Caki2 (cell line): ENCODE results near the gene KIF1B. TPM values are rescaled to one million over a fixed set of nuclear protein-coding genes. Genes with fewer than 3 reads are reported as not detected.
"Not testable (repeated sequence)": the region's sequence is repeated elsewhere in the genome, so short reads cannot be mapped to it uniquely, and the experiment has no call there.

Source experiments
- DNase-seq: peaks from one replicate; pipeline ENCODE4 v3.0.0-alpha.2; 2015; ENCODE audit warnings: low read depth
- in situ Hi-C: cut with HindIII; loops from 2 replicates; pipeline ENCODE4 v1.10.0; 2016; ENCODE audit warnings: low sequenced_read_pairs, low pct_unique_long_range_greater_than_20kb, mixed read lengths
- total RNA-seq: library from RNA; depleted of rRNA; stranded (reverse); fragments of >200 nt; shearing (Covaris generic); gene quantifications from 2 replicates; pipeline ENCODE4 v1.2.3, GENCODE V29; 2014; ENCODE audit warnings: low replicate concordance

KIF1B gene
- total RNA-seq, 1 experiment from 2014 or later = 8.0 TPM

DNA sequence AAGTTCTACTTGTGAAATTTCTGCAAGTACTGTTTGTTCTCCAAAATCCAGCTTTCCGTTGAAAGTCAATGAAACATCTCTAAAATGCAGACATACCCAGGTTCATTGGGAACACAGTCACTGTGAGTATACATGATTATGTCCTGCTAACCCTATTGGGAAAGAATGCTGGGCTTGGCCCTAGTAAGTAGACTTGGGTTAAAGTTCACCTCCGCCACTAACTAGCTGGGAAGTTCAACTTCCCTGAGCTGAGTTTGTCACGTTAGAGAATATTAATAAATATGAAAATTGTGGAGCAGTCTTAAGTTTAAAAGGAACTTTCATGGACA is 178.0 kb downstream of the KIF1B start:
- in situ Hi-C loops = no loop called here
- no peak for DNase-seq

DNA sequence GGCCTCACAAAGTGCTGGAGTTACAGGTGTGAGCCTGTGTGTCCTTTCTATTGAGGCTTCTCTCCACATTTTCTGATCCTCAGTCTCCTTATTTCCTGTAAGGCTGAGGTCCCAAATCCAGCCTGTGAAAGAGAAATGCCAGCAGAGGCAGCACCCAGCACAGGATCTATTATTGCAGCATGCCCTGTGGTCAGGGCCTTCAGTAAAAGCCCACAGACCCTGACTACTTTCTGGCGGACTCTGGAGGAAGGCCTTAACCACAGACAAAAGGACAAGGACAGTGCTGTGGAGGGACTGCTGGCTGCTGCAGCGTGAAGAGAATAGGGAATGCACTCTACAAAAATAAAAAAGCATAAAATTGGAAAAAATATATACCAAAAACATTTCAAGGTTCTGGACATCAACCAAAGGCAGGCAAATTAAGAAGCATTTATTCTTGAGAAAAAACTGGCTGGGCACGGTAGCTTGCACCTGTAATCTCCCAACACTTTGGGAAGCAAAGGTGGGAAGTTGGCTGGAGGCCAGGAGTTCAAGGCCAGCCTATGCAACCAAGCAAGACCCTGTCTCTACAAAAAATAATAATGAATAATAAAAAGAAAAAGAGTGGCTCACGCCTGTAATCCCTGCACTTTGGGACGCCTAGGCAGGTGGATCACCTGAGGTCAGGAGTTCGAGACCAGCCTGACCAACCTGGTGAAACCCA is 179.1 kb downstream of the KIF1B start:
- in situ Hi-C loops = no loop called here
- DNase-seq = no peak

DNA sequence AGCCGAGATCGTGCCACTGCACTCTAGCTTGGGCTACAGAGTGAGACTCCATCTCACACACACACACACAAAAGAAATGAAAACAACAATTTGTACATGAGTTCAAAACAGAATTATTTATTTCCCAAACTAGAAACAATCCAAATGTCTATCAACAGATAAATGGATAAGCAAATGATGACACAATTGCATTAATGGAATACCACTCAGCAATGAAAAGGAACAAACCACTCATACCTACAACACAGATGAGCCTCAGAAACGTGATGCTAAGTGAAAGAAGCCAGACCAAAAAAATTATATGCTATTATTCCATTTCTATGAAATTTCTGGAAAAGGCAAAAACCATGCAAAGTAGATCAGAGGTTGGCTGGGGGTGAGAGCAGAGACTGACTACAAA is 186.5 kb downstream of the KIF1B start:
- DNase-seq = no peak
- in situ Hi-C loops = no loop called here

DNA sequence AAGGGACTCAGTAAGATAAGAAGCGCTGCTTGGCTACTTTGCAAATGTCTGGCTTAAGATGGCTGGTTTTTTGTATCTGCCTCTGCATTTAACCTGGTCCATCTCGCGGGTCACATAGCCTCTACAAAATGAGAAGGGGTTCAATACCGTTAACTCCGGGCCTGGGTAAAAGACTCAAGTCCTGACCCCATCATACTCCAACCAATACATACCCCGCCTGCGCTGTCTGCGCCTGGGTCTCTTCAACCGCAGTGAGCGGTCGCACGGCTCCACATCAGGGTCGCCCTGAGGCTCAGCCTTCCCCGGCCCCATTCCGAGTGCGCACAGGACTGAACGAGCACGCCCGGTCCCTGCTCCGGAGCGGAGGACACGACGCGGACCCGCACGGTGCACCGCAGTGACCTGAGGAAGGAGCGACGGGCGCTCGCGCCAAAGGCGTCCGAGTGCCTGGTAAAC is 187.9 kb downstream of the KIF1B start:
- no peak for DNase-seq
- in situ Hi-C loops = no loop called here

DNA sequence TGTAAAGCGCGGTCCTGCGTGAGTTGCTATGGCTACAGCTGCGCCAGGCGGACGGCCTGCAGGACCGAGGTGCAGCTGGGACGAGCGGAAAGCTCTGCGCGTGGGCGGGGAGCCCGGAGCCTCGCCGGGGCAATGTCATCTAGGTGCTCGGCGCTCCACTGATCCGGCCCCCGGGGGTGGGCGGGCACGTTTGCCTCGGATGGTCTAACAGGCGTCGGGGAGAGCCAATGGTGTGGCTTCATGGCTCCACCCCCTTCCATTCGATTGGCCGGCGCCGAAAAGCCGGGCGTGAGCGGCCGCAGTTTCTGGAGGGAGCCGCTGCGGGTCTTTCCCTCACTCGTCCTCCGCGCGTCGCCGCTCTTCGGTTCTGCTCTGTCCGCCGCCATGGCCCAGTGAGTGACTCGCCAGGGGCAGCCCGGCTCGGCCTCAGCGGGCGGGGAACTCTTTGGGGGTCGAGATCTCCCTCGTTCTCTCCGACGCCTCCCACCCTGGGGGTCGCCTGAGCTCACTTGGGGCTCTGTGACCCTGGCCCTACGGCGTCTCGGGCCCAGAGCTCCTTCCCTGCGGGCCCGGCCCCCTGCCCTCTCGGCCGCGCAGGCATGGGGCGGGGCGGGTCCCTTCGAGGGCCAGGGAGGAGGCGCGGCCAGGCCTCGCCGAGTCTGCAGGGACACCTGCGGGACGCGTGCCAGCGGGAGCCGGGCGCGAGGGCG is 188.5 kb downstream of the KIF1B start, which contains the start of gene PGD:
TSS of gene PGD (plus strand) at position 331 of the 710 bp plus-strand sequence. CDS start at position 385, 54 bp downstream.
- in situ Hi-C loops = no loop called here
- DNase-seq = peak; percentile 98

DNA sequence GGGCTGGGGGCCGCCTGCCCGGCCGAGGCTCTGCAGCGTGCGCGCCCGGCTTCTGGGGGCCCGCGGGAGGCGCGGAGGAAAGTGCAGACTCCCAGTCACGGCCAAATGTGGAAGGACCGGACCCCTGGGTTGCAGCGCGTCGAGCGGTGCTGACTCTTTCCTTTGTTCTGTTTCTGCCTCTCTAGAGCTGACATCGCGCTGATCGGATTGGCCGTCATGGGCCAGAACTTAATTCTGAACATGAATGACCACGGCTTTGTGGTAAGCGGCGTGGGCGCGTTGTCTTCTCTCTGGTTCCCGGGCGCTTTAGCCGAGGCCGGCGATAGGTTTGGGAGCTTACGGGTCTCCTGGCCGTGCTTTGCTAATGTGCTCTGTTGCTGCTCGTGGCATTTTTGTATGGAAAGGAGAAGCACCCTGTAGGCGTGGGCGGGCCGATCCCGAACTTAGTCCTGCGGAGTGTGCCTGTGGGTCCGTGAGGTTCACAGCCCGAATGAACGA is 189.1 kb downstream of the KIF1B start:
- no peak for DNase-seq
- in situ Hi-C loops = no loop called here

DNA sequence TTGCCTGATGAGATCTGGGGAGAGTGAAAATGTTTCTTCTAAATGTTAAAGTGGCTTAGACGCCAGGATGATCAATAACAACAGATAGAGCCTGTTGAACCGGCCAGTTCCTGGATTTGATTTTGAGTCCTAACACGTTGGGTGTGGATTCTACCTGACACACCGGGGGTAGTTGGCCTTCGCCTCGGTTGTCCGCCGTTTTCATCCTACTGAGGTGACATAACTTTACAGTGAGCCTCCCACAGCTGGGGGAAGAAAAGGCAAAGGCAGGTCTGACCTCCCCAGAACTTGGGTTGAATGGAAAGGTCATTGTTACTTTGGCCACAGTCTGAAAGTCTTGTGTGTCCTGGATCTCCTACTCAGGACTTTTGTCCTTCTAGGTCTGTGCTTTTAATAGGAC is 189.6 kb downstream of the KIF1B start:
- DNase-seq = no peak
- in situ Hi-C loops = no loop called here

DNA sequence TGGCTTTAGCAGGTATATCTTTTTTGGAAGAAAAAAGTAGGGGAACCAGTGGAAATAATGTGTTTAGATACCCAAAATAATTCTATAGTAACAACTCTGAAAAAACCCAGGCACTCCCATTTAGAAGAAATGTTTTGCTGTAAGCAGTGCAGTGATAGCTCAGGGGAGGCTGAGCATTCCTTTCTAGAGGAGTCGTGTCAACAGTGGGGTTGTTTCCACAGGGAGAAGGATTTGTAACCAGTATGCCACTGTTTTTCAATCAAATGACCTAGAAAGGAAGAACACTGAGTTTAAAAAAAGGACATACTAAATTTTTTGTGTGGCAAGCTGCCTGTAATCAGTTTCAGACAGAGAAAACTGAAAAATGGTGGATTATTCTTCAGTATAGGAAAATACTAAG is 190.9 kb downstream of the KIF1B start:
- no peak for DNase-seq

DNA sequence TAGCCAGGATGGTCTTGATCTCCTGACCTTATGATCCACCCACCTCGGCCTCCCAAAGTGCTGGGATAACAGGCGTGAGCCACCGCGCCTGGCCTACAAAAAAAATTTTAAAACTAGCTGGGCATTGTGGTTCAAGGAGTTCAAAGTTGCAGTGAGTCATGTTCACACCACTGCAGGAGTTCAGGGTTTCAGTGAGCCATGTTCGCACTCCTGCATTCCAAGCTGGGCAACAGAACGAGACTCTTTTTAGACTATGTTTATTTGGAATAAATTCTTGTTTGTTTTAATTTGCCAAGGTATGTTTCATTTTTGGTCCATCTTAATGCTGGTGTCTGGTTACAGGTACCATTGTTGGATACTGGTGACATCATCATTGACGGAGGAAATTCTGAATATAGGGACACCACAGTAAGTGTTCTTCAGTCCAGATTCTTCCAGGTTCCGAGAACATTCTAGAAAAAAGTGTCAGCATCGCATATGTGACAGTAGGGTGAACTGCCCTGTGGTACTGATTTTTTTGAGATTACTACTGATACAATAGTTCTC is 192.4 kb downstream of the KIF1B start:
- no peak for DNase-seq
- in situ Hi-C loops = no loop called here

More for the DNA sequence above, 190.9 kb downstream of the KIF1B start:
- in situ Hi-C loops = no loop called here

DNA sequence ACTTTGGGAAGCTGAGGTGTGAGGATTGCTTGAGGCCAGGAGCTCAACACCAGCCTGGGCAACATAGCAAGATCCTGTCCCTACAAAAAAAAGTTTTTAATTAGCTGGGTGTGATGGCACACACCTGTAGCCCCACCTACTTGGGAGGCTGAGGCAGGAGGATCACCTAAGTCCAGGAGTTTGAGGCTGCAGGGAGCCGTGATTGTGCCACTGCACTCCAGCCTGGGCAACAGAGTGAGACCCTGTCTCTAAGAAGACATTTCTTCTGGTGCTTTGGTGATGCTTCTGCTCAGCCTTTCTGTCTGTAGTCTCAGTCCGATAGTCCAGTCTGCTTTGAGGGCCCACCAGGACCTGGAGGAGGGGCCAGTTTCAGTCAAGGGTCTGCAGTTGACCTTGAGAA is 196.8 kb downstream of the KIF1B start:
- in situ Hi-C loops = no loop called here

DNA sequence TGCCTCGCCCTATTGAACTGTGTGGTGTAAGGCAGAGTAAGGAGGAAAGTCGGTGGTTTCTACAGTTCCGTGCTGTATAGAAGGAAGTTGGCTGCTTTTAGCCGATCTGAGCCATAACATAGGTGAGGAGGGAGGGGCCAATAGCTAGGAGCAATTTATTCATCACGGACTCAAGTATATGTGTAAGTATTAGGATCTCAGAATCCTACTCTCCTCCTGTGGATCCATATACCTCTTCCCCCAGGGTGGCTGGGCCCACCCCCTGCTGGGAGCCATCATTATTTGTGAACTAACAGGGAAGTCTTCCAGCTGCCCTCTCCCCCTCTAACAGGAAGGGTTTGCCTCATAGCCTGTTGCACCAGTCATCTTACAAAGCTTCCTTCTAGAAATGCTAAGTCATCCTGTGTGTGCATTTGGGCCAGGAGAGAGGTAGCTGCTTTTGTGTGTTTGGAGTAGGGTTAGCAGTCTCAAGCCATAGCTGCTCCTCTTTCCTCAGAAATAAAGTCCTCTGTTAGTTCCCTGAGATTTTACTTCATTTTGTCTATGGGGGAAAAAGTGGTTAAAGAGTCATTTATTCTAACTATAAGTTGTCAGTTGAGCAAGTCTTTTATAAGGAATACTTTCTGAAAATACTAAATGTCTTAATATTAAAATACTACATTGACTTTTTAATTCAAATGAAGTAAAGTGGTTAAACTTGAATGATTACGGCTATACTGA is 205.0 kb downstream of the KIF1B start:
- DNase-seq = peak; percentile 91
- in situ Hi-C loops = no loop called here

More for the DNA sequence above, 196.8 kb downstream of the KIF1B start:
- no peak for DNase-seq

DNA sequence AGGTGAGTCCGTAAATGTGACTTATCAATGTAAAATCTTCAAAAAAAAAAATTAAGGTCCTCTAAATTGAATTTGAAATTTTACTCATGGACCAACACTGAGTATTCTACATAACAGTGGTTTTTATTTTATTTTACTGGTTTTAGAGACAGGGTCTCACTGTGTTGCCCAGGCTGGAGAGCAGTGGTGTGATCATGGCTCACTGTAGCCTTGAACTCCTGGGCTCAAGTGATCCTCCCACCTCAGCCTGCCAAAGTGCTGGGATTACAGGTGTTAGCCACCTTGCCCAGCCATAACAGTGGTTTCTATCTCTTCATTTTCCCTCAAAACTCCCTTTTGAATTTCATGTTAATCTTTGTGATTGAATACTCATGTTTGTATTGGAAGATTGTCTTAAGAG is 205.6 kb downstream of the KIF1B start:
- in situ Hi-C loops, DNase-seq: not testable (repeated sequence)

DNA sequence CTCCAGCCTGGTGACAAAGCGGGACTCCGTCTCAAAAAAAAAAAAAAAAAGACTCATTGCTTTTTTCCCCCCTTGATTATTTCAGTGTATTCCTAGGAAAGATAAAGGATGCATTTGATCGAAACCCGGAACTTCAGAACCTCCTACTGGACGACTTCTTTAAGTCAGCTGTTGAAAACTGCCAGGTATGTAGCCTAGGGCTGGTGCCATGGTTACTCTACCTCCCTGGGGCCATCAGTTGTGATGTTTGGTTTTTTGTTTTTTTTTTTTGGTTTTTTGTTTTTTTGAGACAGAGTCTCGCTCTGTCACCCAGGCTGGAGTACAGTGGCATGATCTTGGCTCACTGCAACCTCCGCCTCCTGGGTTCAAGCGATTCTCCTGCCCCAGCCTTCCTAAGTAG is 208.4 kb downstream of the KIF1B start:
- DNase-seq, in situ Hi-C loops: not testable (repeated sequence)

DNA sequence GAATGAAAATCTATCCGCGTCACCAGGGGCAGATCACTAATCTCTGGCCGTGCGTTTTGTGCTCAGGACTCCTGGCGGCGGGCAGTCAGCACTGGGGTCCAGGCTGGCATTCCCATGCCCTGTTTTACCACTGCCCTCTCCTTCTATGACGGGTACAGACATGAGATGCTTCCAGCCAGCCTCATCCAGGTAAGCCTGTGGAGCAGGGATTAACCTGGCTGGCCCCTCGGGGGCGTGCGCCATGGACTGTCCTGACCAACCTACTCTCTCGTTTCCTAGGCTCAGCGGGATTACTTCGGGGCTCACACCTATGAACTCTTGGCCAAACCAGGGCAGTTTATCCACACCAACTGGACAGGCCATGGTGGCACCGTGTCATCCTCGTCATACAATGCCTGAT is 209.0 kb downstream of the KIF1B start:
- in situ Hi-C loops = no loop called here
- DNase-seq = no peak

DNA sequence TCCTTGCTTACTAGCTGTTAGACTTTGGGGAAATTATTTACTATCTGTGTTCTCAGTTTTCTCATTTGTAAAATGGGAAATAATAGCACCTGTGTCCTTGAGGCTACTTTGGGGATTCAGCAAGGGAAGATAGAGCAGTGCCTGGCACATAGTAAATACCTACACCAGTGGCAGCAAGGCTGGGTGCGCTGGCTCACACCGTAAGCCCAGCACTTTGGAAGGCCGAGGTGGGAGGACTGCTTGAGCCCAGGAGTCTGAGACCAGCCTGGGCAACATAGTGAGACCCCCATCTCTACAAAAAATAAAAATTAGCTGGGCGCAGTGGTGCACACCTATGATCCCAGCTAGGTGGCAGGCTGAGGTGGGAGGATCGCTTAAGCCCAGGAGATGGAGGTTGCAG is 211.3 kb downstream of the KIF1B start:
- no peak for DNase-seq
- in situ Hi-C loops = no loop called here

DNA sequence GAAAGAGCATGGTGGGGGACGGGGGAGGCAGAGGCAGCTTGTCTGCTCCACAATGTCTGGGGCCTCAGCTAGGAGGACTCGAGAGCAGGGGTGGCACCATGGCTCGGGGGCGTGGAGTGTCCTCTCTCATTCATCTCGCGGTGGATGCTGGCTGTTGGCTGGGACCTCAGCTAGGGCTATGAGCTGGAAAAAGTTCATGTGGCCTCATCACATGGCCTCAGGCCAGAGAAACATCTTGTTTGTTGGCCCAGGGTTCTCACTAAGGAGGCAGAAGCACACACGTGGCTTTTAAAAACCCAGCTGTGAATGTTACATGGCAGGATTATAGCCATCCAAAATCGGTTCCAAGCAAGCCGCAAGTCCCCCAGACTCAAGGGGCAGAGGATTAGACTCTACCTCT is 213.7 kb downstream of the KIF1B start:
- in situ Hi-C loops = no loop called here
- DNase-seq = no peak

DNA sequence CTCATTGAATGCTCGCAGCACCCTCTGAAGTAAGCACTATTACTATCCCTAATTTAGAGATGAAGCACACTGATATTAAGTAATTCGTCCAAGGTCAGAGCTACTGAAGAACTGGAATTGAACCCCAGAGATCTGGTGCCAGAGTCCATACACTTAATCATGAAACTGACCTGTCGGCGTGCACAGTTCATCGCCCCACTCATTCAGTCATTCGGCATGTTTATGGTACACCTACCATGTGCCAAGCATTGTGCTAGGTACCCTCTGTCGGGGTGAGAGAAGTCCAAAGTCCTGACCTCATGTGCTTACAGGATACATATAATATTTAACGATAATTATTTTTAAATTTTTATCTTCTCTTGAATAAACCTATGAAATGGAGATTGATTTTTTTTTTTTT is 214.3 kb downstream of the KIF1B start:
- no peak for DNase-seq
- in situ Hi-C loops = no loop called here

DNA sequence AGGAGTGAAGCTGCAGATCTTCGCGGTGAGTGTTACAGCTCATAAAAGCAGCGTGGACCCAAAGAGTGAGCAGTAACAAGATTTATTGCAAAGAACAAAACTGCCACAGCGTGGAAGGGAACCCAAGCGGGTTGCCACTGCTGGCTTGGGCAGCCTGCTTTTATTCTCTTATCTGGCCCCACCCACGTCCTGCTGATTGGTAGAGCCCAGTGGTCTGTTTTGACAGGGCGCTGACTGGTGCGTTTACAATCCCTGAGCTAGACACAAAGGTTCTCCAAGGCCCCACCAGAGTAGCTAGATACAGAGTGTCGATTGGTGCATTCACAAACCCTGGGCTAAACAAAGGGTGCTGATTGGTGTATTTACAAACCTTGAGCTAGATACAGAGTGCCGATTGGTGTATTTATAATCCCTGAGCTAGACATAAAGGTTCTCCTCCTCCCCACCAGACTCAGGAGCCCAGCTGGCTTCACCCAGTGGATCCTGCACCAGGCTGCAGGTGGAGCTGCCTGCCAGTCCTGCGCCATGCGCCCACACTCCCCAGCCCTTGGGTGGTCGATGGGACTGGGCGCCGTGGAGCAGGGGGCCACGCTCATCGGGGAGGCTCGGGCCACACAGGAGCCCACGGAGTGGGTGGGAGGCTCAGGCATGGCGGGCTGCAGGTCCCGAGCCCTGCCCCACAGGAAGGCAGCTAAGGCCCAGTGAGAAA is 215.6 kb downstream of the KIF1B start:
- DNase-seq, in situ Hi-C loops: not testable (repeated sequence)
